Cardiac fibroblast (primary cell): ENCODE data around the gene ACIN1.

ENCODE experiments used
- DNase-seq, 2 donors: peaks; one replicate each; pipeline versions ENCODE4 v3.0.0 to v3.0.0-alpha.2; 2010; ENCODE audit warnings: low read depth in 2 of 2
- H3K4me3 ChIP-seq, 2 donors: replicated peaks in 1 of 2; 1 replicate in 1 of 2; 2 replicates in 1 of 2; pipeline ENCODE4 v1.5.1; 2011; ENCODE audit warnings: low read depth in 2 of 2, low read length in 2 of 2, mild to moderate bottlenecking in 2 of 2, moderate library complexity in 1 of 2
- TF ChIP-seq, protein P1 (sequence below): IDR thresholded peaks from one replicate; pipeline ENCODE4 v1.5.1; 2011; ENCODE audit warnings: low read depth, mild to moderate bottlenecking, low read length, inconsistent platforms

The ACIN1 gene

GRCh38 chr14:23080474-23080873 lies 14.5 kb downstream of the ACIN1 start:
- DNase-seq = no peak
- H3K4me3 ChIP-seq = no peak overlapping the region
- TF ChIP-seq, protein P1, sequence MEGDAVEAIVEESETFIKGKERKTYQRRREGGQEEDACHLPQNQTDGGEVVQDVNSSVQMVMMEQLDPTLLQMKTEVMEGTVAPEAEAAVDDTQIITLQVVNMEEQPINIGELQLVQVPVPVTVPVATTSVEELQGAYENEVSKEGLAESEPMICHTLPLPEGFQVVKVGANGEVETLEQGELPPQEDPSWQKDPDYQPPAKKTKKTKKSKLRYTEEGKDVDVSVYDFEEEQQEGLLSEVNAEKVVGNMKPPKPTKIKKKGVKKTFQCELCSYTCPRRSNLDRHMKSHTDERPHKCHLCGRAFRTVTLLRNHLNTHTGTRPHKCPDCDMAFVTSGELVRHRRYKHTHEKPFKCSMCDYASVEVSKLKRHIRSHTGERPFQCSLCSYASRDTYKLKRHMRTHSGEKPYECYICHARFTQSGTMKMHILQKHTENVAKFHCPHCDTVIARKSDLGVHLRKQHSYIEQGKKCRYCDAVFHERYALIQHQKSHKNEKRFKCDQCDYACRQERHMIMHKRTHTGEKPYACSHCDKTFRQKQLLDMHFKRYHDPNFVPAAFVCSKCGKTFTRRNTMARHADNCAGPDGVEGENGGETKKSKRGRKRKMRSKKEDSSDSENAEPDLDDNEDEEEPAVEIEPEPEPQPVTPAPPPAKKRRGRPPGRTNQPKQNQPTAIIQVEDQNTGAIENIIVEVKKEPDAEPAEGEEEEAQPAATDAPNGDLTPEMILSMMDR = no peak

DNA sequence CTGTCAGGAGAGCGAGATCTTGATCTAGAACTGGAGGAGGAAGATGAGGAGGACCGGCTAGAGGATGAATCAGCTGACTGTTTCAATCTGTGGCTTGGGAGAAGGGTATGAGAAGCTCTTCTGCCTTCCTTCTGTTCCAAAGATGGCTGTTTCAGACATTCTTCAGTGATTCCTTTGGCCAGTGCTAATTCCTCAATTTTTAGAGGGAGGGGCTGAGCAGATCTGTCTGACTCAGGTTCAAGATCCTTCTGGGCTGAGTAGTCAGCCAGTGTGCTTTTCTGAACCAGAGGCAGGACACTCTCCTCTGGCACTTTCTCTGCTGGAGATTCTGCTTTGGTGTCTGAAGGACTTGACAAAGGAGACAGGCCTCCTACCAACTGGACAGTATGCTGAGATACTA lies 15.2 kb downstream of the ACIN1 start:
- no peak overlapping the region for H3K4me3 ChIP-seq
- TF ChIP-seq, protein P1 = no peak
- peak in 1 of 2 donors; percentile 40 for DNase-seq

DNA sequence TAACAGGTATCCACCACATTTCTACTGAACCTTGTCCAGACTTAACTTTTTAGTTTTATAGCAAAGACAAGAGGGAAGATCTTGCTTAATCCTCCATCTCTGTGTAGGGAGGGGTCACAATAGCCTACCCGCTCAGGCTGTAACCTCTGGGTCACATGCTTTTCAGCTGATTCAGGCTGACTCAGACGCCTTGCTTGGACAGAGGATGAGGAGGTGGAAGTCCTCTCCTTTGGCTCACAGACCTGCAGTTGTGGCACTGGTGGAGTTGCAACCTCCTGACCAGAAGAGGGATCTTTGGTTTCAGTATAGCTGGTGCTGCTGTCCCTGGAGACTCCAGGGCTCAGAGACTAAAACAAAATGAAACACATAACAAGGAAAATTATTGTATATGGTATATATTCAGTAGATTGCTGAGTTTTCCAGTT lies 16.2 kb downstream of the ACIN1 start:
- peak; percentile 95 to 98 for DNase-seq

DNA sequence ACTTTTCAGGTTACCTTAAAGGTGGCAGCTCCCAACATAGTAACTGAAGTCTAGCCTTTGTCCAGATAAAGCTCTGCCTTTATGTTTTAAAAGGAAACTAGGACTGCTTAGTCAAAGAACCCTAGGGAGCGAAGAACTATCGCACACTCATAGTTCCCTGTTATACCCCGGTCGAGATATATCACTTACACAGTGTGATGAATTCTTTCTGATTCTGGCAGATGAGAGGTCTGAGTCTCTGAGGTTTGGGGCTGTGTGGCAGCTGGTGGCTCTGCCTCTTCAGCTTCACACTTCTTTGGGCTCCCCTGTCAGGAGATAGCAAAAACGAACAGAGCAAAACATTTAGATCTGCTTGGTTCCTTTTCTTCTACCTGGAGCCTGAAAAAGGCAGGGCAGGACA lies 17.0 kb downstream of the ACIN1 start:
- TF ChIP-seq, protein P1 = no peak
- DNase-seq = peak in 1 of 2 donors; percentile 58
- H3K4me3 ChIP-seq = no peak overlapping the region

More for the DNA sequence above, 16.2 kb downstream of the ACIN1 start:
- TF ChIP-seq, protein P1 = no peak
- no peak overlapping the region for H3K4me3 ChIP-seq

GRCh38 chr14:23076785-23077408 lies 18.0 kb downstream of the ACIN1 start:
- no peak overlapping the region for H3K4me3 ChIP-seq
- DNase-seq = peak; percentile 56 to 60
- TF ChIP-seq, protein P1 = peak; percentile 70

- no peak overlapping the region for H3K4me3 ChIP-seq
- TF ChIP-seq, protein P1 = no peak
- DNase-seq = no peak
These were observed 20.0 kb downstream of the ACIN1 start for GRCh38 chr14:23074906-23075305.
